Heart right ventricle (tissue), 16 donors: Measurements from ENCODE around the gene APMAP. TPM values are rescaled to one million over a fixed set of nuclear protein-coding genes. Genes with fewer than 3 reads are reported as not detected.

ENCODE experiments used
- ATAC-seq, 8 donors: fragments of 200-7000 bp; cut with Tn5 transposase; one replicate each; pipeline ENCODE4 v1.9.1; 2020; ENCODE audit warnings: mild to moderate bottlenecking in 8 of 8, moderate library complexity in 8 of 8, moderate number of reproducible peaks in 1 of 8
- DNase-seq, 2 donors: peaks; one replicate each; pipeline ENCODE4 v3.0.0-alpha.2; 2020
- H3K27ac ChIP-seq, 10 donors: fragments of 200-600 bp; sonication (generic) in 2 of 10; one replicate each; pipeline versions ENCODE4 v1.5.0 to v1.8.0; 2020 to 2022; ENCODE audit warnings: mild to moderate bottlenecking in 3 of 10
- H3K27me3 ChIP-seq, 7 donors: fragments of 200-600 bp; one replicate each; pipeline ENCODE4 v1.8.0; 2021 to 2022; ENCODE audit warnings: mild to moderate bottlenecking in 2 of 7
- H3K36me3 ChIP-seq, 9 donors: fragments of 200-600 bp; sonication (generic) in 1 of 9; one replicate each; pipeline versions ENCODE4 v1.5.0 to v1.8.0; 2020 to 2022; ENCODE audit warnings: mild to moderate bottlenecking in 2 of 9
- H3K4me1 ChIP-seq, 9 donors: fragments of 200-600 bp; sonication (generic) in 1 of 9; one replicate each; pipeline versions ENCODE4 v1.5.0 to v1.8.0; 2020 to 2022; ENCODE audit warnings: mild to moderate bottlenecking in 4 of 9
- H3K4me3 ChIP-seq, 10 donors: fragments of 200-600 bp; sonication (generic) in 2 of 10; one replicate each; pipeline versions ENCODE4 v1.5.0 to v1.8.0; 2020 to 2022; ENCODE audit warnings: mild to moderate bottlenecking in 7 of 10, moderate library complexity in 2 of 10
- H3K9me3 ChIP-seq, 11 donors: fragments of 200-600 bp in 10 of 11; sonication (generic) in 2 of 11; one replicate each; pipeline versions ENCODE4 v1.5.0 to v1.8.0; 2013 to 2022; ENCODE audit warnings: mild to moderate bottlenecking in 2 of 11, control low read depth in 1 of 11, moderate library complexity in 1 of 11
- WGBS, 2 donors: extraction: QIAGEN DNeasy Blood & Tissue Kit; methylation state at CpG; one replicate each; pipeline ENCODE4 v1.1.7; 2013; ENCODE audit warnings: inconsistent platforms in 1 of 2; 5-methylcytosine and 5-hydroxymethylcytosine counted together
- intact Hi-C, 10 donors: fragments of 100-400 bp; cut with DNase I; formaldehyde crosslinking; loops; one replicate each; pipeline versions ENCODE4 v1.11.1 to v1.14.2; 2022
- polyA plus RNA-seq, 2 donors: library from polyadenylated mRNA; stranded (reverse); fragments of 200-250 nt; gene quantifications; one replicate each; pipeline ENCODE4 v1.2.3, GENCODE V29; 2013
- total RNA-seq, 10 donors: library from RNA; stranded (reverse); fragmentation: NEBNext Ultra II Directional in 3 of 10; extraction: Animal tissue kit (Norgen Biotek cat#: 25700) in 3 of 10; gene quantifications; one replicate each; pipeline versions ENCODE4 v1.2.1 to v1.2.4, GENCODE V29; 2021 to 2023
- TF ChIP-seq, protein P1 (sequence below), 9 donors: fragments of 200-600 bp; sonication (generic) in 2 of 9; IDR thresholded peaks; one replicate each; pipeline versions ENCODE4 v1.5.0 to v1.8.0; 2021 to 2022; ENCODE audit warnings: antibody characterized with exemption in 9 of 9, mild to moderate bottlenecking in 5 of 9, moderate library complexity in 1 of 9
- donor health status: Arrhythmogenic right ventricular cardiomyopathy.
- donor health status: ischemic (EF 13 %, LVEDD 7.1; RV severe dilation, severe dysfunction).
- donor health status: healthy with polysubstance abuse.
- donor health status: DM: no; HTN: yes; CAD: no.
- donor health status: DM: no; HTN: no; CAD: no.
- donor health status: ischemic (EF 25% LVEDD 6.9; RV normal size, moderate dysfunction).
- donor health status: ischemic (EF 25% LVEDD 5.7; RV mildly dilated, moderate dysfunction).
- donor health status: healthy.
- donor health status: DM: yes; HTN: yes; CAD: no.
- donor health status: Ischemic cardiomyopathy.
- donor health status: ischemic (EF 35%, LVEDD 5.7; RV mildly dilated, moderate dysfunction).
- donor health status: nonischemic (EF 11% LVEDD 7.7; RV severe dilation, severe dysfunction).
- donor health status: DM: yes; HTN: yes; CAD: no.
- donor health status: PGD.
- donor health status: ischemic (EF 29% LVEDD 5.4; RV normal size, mild dysfunction).
- donor health status: nonischemic (EF 23%, LVEDD 6.1; RV moderate dilation, normal function).

Gene APMAP
- total and polyA plus RNA-seq, 12 donors: 15.3 to 48.5 (median 33.1) TPM

- intact Hi-C loops: loop anchor here in 8 of 10 donors (2.0 to 10.0 kb wide), 10 partner anchors 611 to 983 kb away; no protein-coding TSS in a partner anchor
- H3K4me3 ChIP-seq: peak overlapping the region in 1 of 10 donors; percentile 20
Observed at GRCh38 chr20:24917797-24918578, 74.6 kb downstream of the APMAP start.

GRCh38 chr20:24917056-24917455, 75.5 kb downstream of the APMAP start:
- no peak overlapping the region for H3K4me3 ChIP-seq
- DNase-seq (no peak), ATAC-seq (no peak)
- H3K36me3 ChIP-seq: no peaks in the 10 kb centered on the region
- TF ChIP-seq, protein P1, sequence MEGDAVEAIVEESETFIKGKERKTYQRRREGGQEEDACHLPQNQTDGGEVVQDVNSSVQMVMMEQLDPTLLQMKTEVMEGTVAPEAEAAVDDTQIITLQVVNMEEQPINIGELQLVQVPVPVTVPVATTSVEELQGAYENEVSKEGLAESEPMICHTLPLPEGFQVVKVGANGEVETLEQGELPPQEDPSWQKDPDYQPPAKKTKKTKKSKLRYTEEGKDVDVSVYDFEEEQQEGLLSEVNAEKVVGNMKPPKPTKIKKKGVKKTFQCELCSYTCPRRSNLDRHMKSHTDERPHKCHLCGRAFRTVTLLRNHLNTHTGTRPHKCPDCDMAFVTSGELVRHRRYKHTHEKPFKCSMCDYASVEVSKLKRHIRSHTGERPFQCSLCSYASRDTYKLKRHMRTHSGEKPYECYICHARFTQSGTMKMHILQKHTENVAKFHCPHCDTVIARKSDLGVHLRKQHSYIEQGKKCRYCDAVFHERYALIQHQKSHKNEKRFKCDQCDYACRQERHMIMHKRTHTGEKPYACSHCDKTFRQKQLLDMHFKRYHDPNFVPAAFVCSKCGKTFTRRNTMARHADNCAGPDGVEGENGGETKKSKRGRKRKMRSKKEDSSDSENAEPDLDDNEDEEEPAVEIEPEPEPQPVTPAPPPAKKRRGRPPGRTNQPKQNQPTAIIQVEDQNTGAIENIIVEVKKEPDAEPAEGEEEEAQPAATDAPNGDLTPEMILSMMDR (IDR thresholded peaks at IDR 0.05): no peak
- H3K27me3 ChIP-seq: peaks cover 0 to 18% (median 5%) of the 10 kb centered on the region in 7 donors
- no peak overlapping the region for H3K27ac ChIP-seq
- H3K4me1 ChIP-seq: peaks cover 0 to 12% (median 7%) of the 10 kb centered on the region in 9 donors
- H3K9me3 ChIP-seq: no peaks in the 10 kb centered on the region
- intact Hi-C loops: loop anchor here in 8 of 10 donors (5.0 to 10.0 kb wide), 9 partner anchors 610 to 982 kb away; no protein-coding TSS in a partner anchor
- WGBS, 2 donors: 86 to 87% methylated on average over 7 of the region's 7 CpGs

More at GRCh38 chr20:24917797-24918578, 74.6 kb downstream of the APMAP start:
- Histone ChIP-seq H3K9me3 (no peaks in the 10 kb centered on the region), H3K36me3 (no peaks in the 10 kb centered on the region), H3K27ac (peak overlapping the region in 1 of 10 donors; percentile 14), H3K4me1 (peaks cover 0 to 12% (median 7%) of the 10 kb centered on the region in 9 donors), H3K27me3 (peaks cover 0 to 11% (median 5%) of the 10 kb centered on the region in 7 donors)
- WGBS, 2 donors: 33 to 36% methylated on average over 34 of the region's 34 CpGs
- DNase-seq (peak; percentile 51 to 66), ATAC-seq (peak; percentile 76 to 92 (median 89))
- TF ChIP-seq, protein P1 (IDR thresholded peaks at IDR 0.05): peak; percentile 45 to 85 (median 80)

DNA sequence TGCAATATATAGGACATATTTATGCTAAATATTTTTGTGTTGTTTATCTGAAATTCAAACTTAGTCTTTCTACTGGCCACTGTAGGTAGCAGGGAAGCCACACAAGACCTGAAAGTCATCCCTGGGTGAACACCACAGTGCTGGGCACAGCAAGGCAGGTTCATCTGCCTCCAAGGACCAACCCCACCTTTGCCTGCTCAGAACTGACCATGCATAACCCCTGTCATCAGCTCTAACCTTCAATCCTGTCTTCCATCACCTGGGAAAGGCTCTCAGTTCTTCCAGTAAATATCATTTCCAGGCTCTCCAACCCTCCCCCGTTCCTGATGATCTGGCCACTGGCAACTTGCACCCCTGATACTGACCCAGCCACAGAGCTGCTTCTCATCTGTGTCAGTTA, 76.1 kb downstream of the APMAP start:
- no peaks in the 10 kb centered on the region for H3K9me3 ChIP-seq
- H3K4me1 ChIP-seq: peaks cover 0 to 12% (median 7%) of the 10 kb centered on the region in 9 donors
- no peak overlapping the region for H3K4me3 ChIP-seq
- H3K27me3 ChIP-seq: peaks cover 0 to 18% (median 5%) of the 10 kb centered on the region in 7 donors
- intact Hi-C loops: loop anchor here in 8 of 10 donors (5.0 to 10.0 kb wide), 9 partner anchors 609 to 982 kb away; no protein-coding TSS in a partner anchor
- no peak overlapping the region for H3K27ac ChIP-seq
- TF ChIP-seq, protein P1 (IDR thresholded peaks at IDR 0.05): no peak
- H3K36me3 ChIP-seq: no peaks in the 10 kb centered on the region
- DNase-seq: no peak
- 82 to 83% methylated on average over 1 of the region's 1 CpG for WGBS, 2 donors
- no peak for ATAC-seq

GRCh38 chr20:24915892-24916291, 76.7 kb downstream of the APMAP start:
- Histone ChIP-seq H3K36me3 (no peaks in the 10 kb centered on the region), H3K4me3 (no peak overlapping the region), H3K27ac (no peak overlapping the region), H3K9me3 (no peaks in the 10 kb centered on the region), H3K27me3 (peaks cover 0 to 18% (median 5%) of the 10 kb centered on the region in 7 donors), H3K4me1 (peaks cover 0 to 12% (median 7%) of the 10 kb centered on the region in 9 donors)
- intact Hi-C loops: loop anchor here in 8 of 10 donors (5.0 to 10.0 kb wide), 9 partner anchors 609 to 981 kb away; no protein-coding TSS in a partner anchor
- WGBS, 2 donors: 85 to 87% methylated on average over 7 of the region's 7 CpGs
- DNase-seq (no peak), ATAC-seq (no peak)
- TF ChIP-seq, protein P1 (IDR thresholded peaks at IDR 0.05): no peak
